B cell (primary cell): ENCODE measurements around the gene ZNF827. TPM values are rescaled to one million over a fixed set of nuclear protein-coding genes. Genes with fewer than 3 reads are reported as not detected.

Experiments used
- ATAC-seq: fragments of 200-7000 bp; cut with Tn5 transposase; one replicate; pipeline ENCODE4 v1.10.0; 2021; ENCODE audit warnings: low read depth, mild to moderate bottlenecking, moderate number of reproducible peaks, moderate library complexity
- CTCF ChIA-PET: fragments of 350-600 bp; sonication (Branson Sonifier 250); formaldehyde crosslinking; loops from one replicate; lab custom pipeline; 2021; ENCODE audit warnings: antibody characterized with exemption, inconsistent platforms; lab: Charles Lee
- POLR2A ChIA-PET: fragments of 350-600 bp; sonication (Branson Sonifier 250); formaldehyde crosslinking; loops from one replicate; lab custom pipeline; 2021; ENCODE audit warnings: antibody characterized with exemption; lab: Charles Lee
- DNase-seq: peaks from one replicate; pipeline ENCODE4 v3.0.0; 2013
- H2AFZ ChIP-seq: 2 replicates; pipeline ENCODE4 v1.6.1; 2012; ENCODE audit warnings: mild to moderate bottlenecking, low read depth, low read length; ENCODE audit not compliant: insufficient read depth, poor library complexity, severe bottlenecking
- H3K27ac ChIP-seq, 2 donors: 1 replicate in 1 of 2; 2 replicates in 1 of 2; pipeline ENCODE4 v1.5.1; 2012 to 2013; ENCODE audit warnings: low read length in 2 of 2, mild to moderate bottlenecking in 2 of 2, moderate library complexity in 1 of 2
- H3K27me3 ChIP-seq, 4 experiments: fragments of 200-600 bp in 1 of 4; sonication (generic) in 1 of 4; replicated peaks in 1 of 4; 1 replicate in 2 of 4; 2 replicates in 2 of 4; pipeline versions ENCODE4 v1.6.1 to v1.7.0; 2013 to 2016; ENCODE audit warnings: low read length in 3 of 4, mild to moderate bottlenecking in 2 of 4, mixed read lengths in 1 of 4, moderate library complexity in 1 of 4; ENCODE audit not compliant: insufficient read depth in 4 of 4, control insufficient read depth in 3 of 4; ENCODE audit errors: control extremely low read depth in 1 of 4
- H3K36me3 ChIP-seq, 2 experiments: replicated peaks in 1 of 2; 1 replicate in 1 of 2; 2 replicates in 1 of 2; pipeline versions ENCODE4 v1.6.1 to v1.7.1; 2013; ENCODE audit warnings: low read length in 1 of 2; ENCODE audit not compliant: insufficient read depth in 2 of 2, control insufficient read depth in 1 of 2; ENCODE audit errors: control extremely low read depth in 1 of 2, extremely low read depth in 1 of 2
- H3K4me1 ChIP-seq, 2 donors: fragments of 200-600 bp in 1 of 2; sonication (generic) in 1 of 2; 1 replicate in 1 of 2; 2 replicates in 1 of 2; pipeline versions ENCODE4 v1.5.1 to v1.6.1; 2013 to 2017; ENCODE audit warnings: low read length in 2 of 2; ENCODE audit not compliant: control insufficient read depth in 2 of 2, insufficient read depth in 2 of 2
- H3K4me2 ChIP-seq: replicated peaks from 2 replicates; pipeline ENCODE3; 2012; ENCODE audit warnings: mild to moderate bottlenecking, low read depth, low read length; ENCODE audit not compliant: poor library complexity, severe bottlenecking
- H3K4me3 ChIP-seq, 5 experiments: fragments of 200-600 bp in 1 of 5; sonication (generic) in 1 of 5; 1 replicate in 3 of 5; 2 replicates in 2 of 5; pipeline versions ENCODE4 v1.5.1 to v1.7.0; 2011 to 2016; ENCODE audit warnings: low read length in 4 of 5, mild to moderate bottlenecking in 4 of 5, low read depth in 2 of 5, control low read depth in 1 of 5, moderate library complexity in 1 of 5; ENCODE audit not compliant: insufficient read depth in 1 of 5; ENCODE audit errors: control extremely low read depth in 1 of 5, extremely low read depth in 1 of 5
- H3K79me2 ChIP-seq: fragments of 200-600 bp; sonication (generic); one replicate; pipeline ENCODE4 v1.6.0; 2016; ENCODE audit warnings: low read length; ENCODE audit not compliant: control insufficient read depth, insufficient read depth
- H3K9ac ChIP-seq: fragments of 200-600 bp; sonication (generic); 2 replicates; pipeline ENCODE4 v1.6.1; 2017; ENCODE audit warnings: mild to moderate bottlenecking, low read length, moderate library complexity
- H3K9me3 ChIP-seq, 3 donors: one replicate each; pipeline versions ENCODE4 v1.6.1 to v1.7.1; 2013; ENCODE audit warnings: low read length in 2 of 3; ENCODE audit not compliant: control insufficient read depth in 2 of 3, insufficient read depth in 1 of 3; ENCODE audit errors: control extremely low read depth in 1 of 3
- H4K20me1 ChIP-seq: 2 replicates; pipeline ENCODE4 v1.6.0; 2012; ENCODE audit warnings: mild to moderate bottlenecking, low read length; ENCODE audit not compliant: insufficient read depth, control insufficient read depth, poor library complexity, severe bottlenecking
- H3K27ac Mint-ChIP-seq: one replicate; pipeline ENCODE4 v1.8.0; 2021; ENCODE audit warnings: mixed read lengths
- H3K27me3 Mint-ChIP-seq: one replicate; pipeline ENCODE4 v1.8.0; 2021; ENCODE audit warnings: mixed read lengths
- H3K4me1 Mint-ChIP-seq: one replicate; pipeline ENCODE4 v1.8.0; 2021; ENCODE audit warnings: mixed read lengths
- H3K4me3 Mint-ChIP-seq: one replicate; pipeline ENCODE4 v1.8.0; 2021; ENCODE audit warnings: mixed read lengths
- H3K9me3 Mint-ChIP-seq: one replicate; pipeline ENCODE4 v1.8.0; 2022; ENCODE audit warnings: mixed read lengths; ENCODE audit not compliant: insufficient read depth
- CTCF ChIP-seq: fragments of 200-600 bp; IDR thresholded peaks from one replicate; pipeline ENCODE4 v1.8.0; 2022; ENCODE audit warnings: antibody characterized with exemption, mild to moderate bottlenecking
- EZH2 ChIP-seq: IDR thresholded peaks from 2 replicates; pipeline ENCODE4 v1.6.1; 2012; ENCODE audit warnings: borderline replicate concordance, low read depth, mild to moderate bottlenecking, moderate library complexity, low read length; ENCODE audit not compliant: insufficient read depth, poor library complexity, severe bottlenecking
- WGBS: methylation state at CpG from one replicate; pipeline ENCODE4 v1.1.5; 2013; ENCODE audit warnings: missing lambda C conversion rate; ENCODE audit not compliant: insufficient coverage; 5-methylcytosine and 5-hydroxymethylcytosine counted together
- intact Hi-C: fragments of 100-400 bp; cut with micrococcal nuclease; formaldehyde crosslinking; loops from one replicate; pipeline ENCODE4 v1.10.0; 2022
- polyA plus RNA-seq: library from polyadenylated mRNA; depleted of rRNA; stranded (reverse); fragments of >200 nt; gene quantifications from 2 replicates; pipeline ENCODE4 v1.2.3, GENCODE V29; 2012
- total RNA-seq, 2 donors: library from RNA; stranded (reverse); fragments of 120-200 nt in 1 of 2; gene quantifications; 1 replicate in 1 of 2; 2 replicates in 1 of 2; pipeline versions ENCODE4 v1.2.3 to v1.2.4, GENCODE V29; 2013 to 2022

Gene ZNF827
- total and polyA plus RNA-seq, 2 donors (not counting 1 experiment from before 2014, with no cell fraction given), result 20.6 to 30.1 TPM

GRCh38 chr4:145772347-145772746 is 166.3 kb downstream of the ZNF827 start:
- intact Hi-C loops, result no loop called here
- ATAC-seq (no peak), DNase-seq (no peak)
- Histone ChIP-seq H3K79me2 (no peaks in the 10 kb centered on the region), H3K4me2 (no peak overlapping the region), H3K9ac (no peak overlapping the region), H2AFZ (no peak overlapping the region), H3K27me3 (no peaks in the 10 kb centered on the region), H3K4me1 (no peaks in the 10 kb centered on the region), H3K4me3 (no peak overlapping the region), H3K27ac (no peak overlapping the region), H3K36me3 (peaks cover 14 to 40% of the 10 kb centered on the region in 2 experiments), H4K20me1 (no peaks in the 10 kb centered on the region), H3K9me3 (no peaks in the 10 kb centered on the region)
- H3K9me3 Mint-ChIP-seq, result peaks cover 4% of the 10 kb centered on the region
- no peaks in the 10 kb centered on the region for H3K4me1 Mint-ChIP-seq
- ChIA-PET POLR2A (no interaction called here), CTCF (no interaction called here)
- TF ChIP-seq EZH2, result no peak
- no peak for TF ChIP-seq CTCF
- no peak overlapping the region for H3K27ac Mint-ChIP-seq
- WGBS, result 100% methylated on average over 1 of the region's 2 CpGs
- no peaks in the 10 kb centered on the region for H3K27me3 Mint-ChIP-seq
- H3K4me3 Mint-ChIP-seq, result no peak overlapping the region

- H3K4me3 Mint-ChIP-seq, result no peak overlapping the region
- Histone ChIP-seq H3K36me3 (peaks cover 11 to 43% of the 10 kb centered on the region in 2 experiments), H3K4me1 (no peaks in the 10 kb centered on the region), H3K9ac (no peak overlapping the region), H3K4me2 (no peak overlapping the region), H3K79me2 (no peaks in the 10 kb centered on the region), H3K27me3 (no peaks in the 10 kb centered on the region), H4K20me1 (no peaks in the 10 kb centered on the region), H3K9me3 (no peaks in the 10 kb centered on the region), H2AFZ (no peak overlapping the region), H3K4me3 (no peak overlapping the region), H3K27ac (no peak overlapping the region)
- ATAC-seq (no peak), DNase-seq (no peak)
- TF ChIP-seq EZH2 (no peak), CTCF (no peak)
- no peaks in the 10 kb centered on the region for H3K27me3 Mint-ChIP-seq
- no CpG with 5 or more reads among the region's 4 CpGs for whole genome bisulfite sequencing
- H3K4me1 Mint-ChIP-seq, result no peaks in the 10 kb centered on the region
- ChIA-PET CTCF (no interaction called here), POLR2A (no interaction called here)
- H3K27ac Mint-ChIP-seq, result no peak overlapping the region
- intact Hi-C loops, result no loop called here
- H3K9me3 Mint-ChIP-seq, result peaks cover 8% of the 10 kb centered on the region
These were observed 168.5 kb downstream of the ZNF827 start for GRCh38 chr4:145770124-145770523.
